MCF 10A (cell line): Measurements from ENCODE around the gene COL23A1. TPM values are rescaled to one million over a fixed set of nuclear protein-coding genes. Genes with fewer than 3 reads are reported as not detected.
A peak's percentile ranks its signal among the peaks of the same experiment; 100 is the strongest.

Experiments used
- BruUV-seq: library from RNA; stranded (reverse); fragments of 400-500 nt; replicated peaks from 2 replicates; lab custom pipeline; 2021; lab: Mats Ljungman, UMichigan
- CTCF ChIA-PET: fragments of 300-600 bp; sonication (Branson Sonifier 250); formaldehyde crosslinking; extraction: SDS; loops from one replicate; lab custom pipeline; 2021; ENCODE audit warnings: antibody characterized with exemption, inconsistent platforms; lab: Yijun Ruan, JAX
- POLR2A ChIA-PET: fragments of 300-600, 350-650 bp; sonication (Branson Sonifier 250); formaldehyde crosslinking; extraction: SDS; loops from one replicate; lab custom pipeline; 2020; ENCODE audit warnings: antibody characterized with exemption, inconsistent platforms; lab: Yijun Ruan, JAX
- DNase-seq: peaks from one replicate; pipeline ENCODE4 v3.0.0-alpha.2; 2018; ENCODE audit not compliant: unreplicated experiment
- H3K27ac Mint-ChIP-seq: one replicate; pipeline ENCODE4 v1.8.0; 2022; ENCODE audit warnings: mild to moderate bottlenecking, low read depth, mixed read lengths; ENCODE audit not compliant: unreplicated experiment
- H3K27me3 Mint-ChIP-seq: one replicate; pipeline ENCODE4 v1.8.0; 2022; ENCODE audit warnings: mixed read lengths; ENCODE audit not compliant: insufficient read depth, unreplicated experiment
- H3K36me3 Mint-ChIP-seq: one replicate; pipeline ENCODE4 v1.8.0; 2022; ENCODE audit warnings: mild to moderate bottlenecking, moderate library complexity, mixed read lengths; ENCODE audit not compliant: insufficient read depth, unreplicated experiment
- H3K4me1 Mint-ChIP-seq: one replicate; pipeline ENCODE4 v1.8.0; 2022; ENCODE audit warnings: mixed read lengths; ENCODE audit not compliant: insufficient read depth, unreplicated experiment
- H3K4me3 Mint-ChIP-seq: one replicate; pipeline ENCODE4 v1.8.0; 2022; ENCODE audit warnings: mild to moderate bottlenecking, moderate library complexity, mixed read lengths; ENCODE audit not compliant: unreplicated experiment
- H3K9me3 Mint-ChIP-seq: one replicate; pipeline ENCODE4 v1.8.0; 2022; ENCODE audit warnings: mixed read lengths; ENCODE audit not compliant: unreplicated experiment
- intact Hi-C: fragments of 100-400 bp; cut with micrococcal nuclease; formaldehyde crosslinking; loops from 2 replicates; pipeline ENCODE4 v1.14.1; 2022
- total RNA-seq: library from RNA; stranded (reverse); gene quantifications from 2 replicates; pipeline ENCODE4 v1.2.3, GENCODE V29; 2022
- TF ChIP-seq, protein P1 (sequence below): fragments of 200-600 bp; IDR thresholded peaks from one replicate; pipeline ENCODE4 v1.8.0; 2022; ENCODE audit warnings: antibody characterized with exemption, mild to moderate bottlenecking; ENCODE audit not compliant: unreplicated experiment

COL23A1 gene
- total RNA-seq, 1 experiment from 2014 or later = not detected

DNA sequence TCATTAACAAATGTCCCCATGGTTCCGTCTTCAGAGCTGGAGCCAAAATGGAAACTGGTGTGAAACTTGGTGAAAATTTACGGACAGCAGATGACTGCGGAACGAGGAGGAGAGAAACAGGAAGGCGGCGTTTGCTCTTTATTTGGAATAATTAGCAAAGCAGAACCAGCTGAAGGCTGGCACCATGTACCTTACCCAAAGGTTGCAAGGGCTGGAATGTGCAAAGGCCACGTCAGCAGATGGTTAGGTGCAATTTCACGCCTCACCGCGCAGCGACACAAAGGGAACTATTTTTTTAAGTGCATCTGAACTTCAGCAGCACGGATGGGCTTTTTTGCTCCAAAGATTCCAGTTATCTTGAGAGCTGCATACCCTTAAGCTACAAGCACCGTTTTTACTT, 127.4 kb downstream of the COL23A1 start:
- intact Hi-C loops = loop anchor here (5.0 kb wide), 1 partner anchor 374 kb away; no protein-coding TSS in a partner anchor
- DNase-seq = no peak
- no peak overlapping the region for H3K4me3 Mint-ChIP-seq
- no peaks in the 10 kb centered on the region for H3K9me3 Mint-ChIP-seq
- no peaks in the 10 kb centered on the region for H3K36me3 Mint-ChIP-seq
- TF ChIP-seq, protein P1, sequence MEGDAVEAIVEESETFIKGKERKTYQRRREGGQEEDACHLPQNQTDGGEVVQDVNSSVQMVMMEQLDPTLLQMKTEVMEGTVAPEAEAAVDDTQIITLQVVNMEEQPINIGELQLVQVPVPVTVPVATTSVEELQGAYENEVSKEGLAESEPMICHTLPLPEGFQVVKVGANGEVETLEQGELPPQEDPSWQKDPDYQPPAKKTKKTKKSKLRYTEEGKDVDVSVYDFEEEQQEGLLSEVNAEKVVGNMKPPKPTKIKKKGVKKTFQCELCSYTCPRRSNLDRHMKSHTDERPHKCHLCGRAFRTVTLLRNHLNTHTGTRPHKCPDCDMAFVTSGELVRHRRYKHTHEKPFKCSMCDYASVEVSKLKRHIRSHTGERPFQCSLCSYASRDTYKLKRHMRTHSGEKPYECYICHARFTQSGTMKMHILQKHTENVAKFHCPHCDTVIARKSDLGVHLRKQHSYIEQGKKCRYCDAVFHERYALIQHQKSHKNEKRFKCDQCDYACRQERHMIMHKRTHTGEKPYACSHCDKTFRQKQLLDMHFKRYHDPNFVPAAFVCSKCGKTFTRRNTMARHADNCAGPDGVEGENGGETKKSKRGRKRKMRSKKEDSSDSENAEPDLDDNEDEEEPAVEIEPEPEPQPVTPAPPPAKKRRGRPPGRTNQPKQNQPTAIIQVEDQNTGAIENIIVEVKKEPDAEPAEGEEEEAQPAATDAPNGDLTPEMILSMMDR = no peak
- no TSS peak for BruUV-seq
- H3K27me3 Mint-ChIP-seq = no peaks in the 10 kb centered on the region
- CTCF ChIA-PET = interaction anchor here (0.5 to 3.8 kb wide), 8 partner anchors 9 to 180 kb away, joined by 3 to 27 read pairs (median 4); no protein-coding TSS in a partner anchor
- no peak overlapping the region for H3K27ac Mint-ChIP-seq
- POLR2A ChIA-PET = interaction anchor here (0.6 kb wide), 1 partner anchor 63 kb away, joined by 3 read pairs; no protein-coding TSS in a partner anchor
- peaks cover 13% of the 10 kb centered on the region for H3K4me1 Mint-ChIP-seq

DNA sequence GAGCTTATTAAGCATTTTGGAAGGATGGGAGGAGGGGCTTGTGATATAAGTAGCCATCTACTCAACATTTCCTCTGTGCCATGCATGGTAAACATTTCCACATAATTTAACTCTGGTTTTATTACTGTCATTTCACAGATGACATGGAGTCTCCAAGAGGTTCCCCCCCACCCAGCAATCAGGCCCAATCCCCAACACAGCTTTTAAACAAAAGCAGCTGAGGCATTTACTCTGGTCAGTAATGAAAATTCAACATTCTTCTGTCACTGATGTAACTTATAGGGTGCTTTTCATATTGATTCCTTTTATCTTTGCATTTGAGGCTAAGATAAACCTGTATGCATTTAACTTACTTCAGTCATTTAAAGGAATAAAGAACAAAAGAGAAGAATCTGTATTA, 128.1 kb downstream of the COL23A1 start:
- ChIA-PET POLR2A (no interaction called here), CTCF (interaction anchor here (0.7 to 3.8 kb wide), 13 partner anchors 10 to 375 kb away, joined by 3 to 27 read pairs (median 5); no protein-coding TSS in a partner anchor)
- Mint-ChIP-seq H3K27me3 (no peaks in the 10 kb centered on the region), H3K27ac (no peak overlapping the region), H3K4me1 (peaks cover 6% of the 10 kb centered on the region), H3K4me3 (no peak overlapping the region), H3K36me3 (no peaks in the 10 kb centered on the region), H3K9me3 (no peaks in the 10 kb centered on the region)
- TF ChIP-seq, protein P1 = no peak
- DNase-seq = no peak
- intact Hi-C loops = loop anchor here (5.0 kb wide), 1 partner anchor 375 kb away; no protein-coding TSS in a partner anchor
- BruUV-seq = no TSS peak

DNA sequence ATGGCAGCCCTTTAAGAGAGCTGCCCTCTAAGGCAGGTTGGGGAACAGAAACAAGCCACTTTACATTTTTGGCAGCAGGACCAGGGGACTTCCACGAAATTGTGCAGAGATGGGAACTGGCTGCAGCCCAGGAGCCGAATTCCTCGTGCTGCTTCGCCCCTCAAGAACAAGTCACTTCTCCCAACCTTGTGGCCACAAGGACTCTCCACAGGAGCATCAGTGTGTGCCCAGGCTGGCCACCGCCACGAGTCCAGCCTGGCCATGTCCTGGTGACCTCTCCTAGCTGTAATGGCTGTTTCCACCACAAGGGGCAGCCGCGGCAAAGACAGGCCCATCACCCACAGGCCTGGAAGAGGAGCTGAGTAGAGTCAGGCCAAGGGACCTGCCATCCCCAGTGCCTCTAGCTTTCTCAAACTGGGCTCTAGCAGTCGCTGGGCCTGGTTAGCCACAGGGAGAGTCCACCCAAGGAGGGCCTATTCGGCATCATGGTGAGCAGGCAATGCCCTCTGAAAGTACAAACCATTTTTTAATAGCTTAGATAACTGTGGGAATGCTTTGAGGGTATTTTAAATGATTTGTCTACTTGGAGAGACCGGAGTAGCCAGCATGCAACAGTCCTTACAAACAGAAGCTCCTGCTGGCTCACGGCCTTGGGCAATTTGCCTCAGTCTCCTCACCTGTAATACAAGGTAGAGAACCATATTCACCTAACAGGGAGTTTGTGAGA, 129.0 kb downstream of the COL23A1 start:
- H3K36me3 Mint-ChIP-seq = no peaks in the 10 kb centered on the region
- H3K4me3 Mint-ChIP-seq = no peak overlapping the region
- no peak overlapping the region for H3K27ac Mint-ChIP-seq
- TF ChIP-seq, protein P1 = peak; percentile 95
- H3K27me3 Mint-ChIP-seq = no peaks in the 10 kb centered on the region
- BruUV-seq = no TSS peak
- peaks cover 5% of the 10 kb centered on the region for H3K4me1 Mint-ChIP-seq
- CTCF ChIA-PET = interaction anchor here (0.5 to 3.8 kb wide), 30 partner anchors 9 to 378 kb away, joined by 3 to 27 read pairs (median 3); no protein-coding TSS in a partner anchor
- H3K9me3 Mint-ChIP-seq = no peaks in the 10 kb centered on the region
- intact Hi-C loops = loop anchor here (5.0 kb wide), 1 partner anchor 376 kb away; no protein-coding TSS in a partner anchor
- DNase-seq = peak; percentile 77
- POLR2A ChIA-PET = interaction anchor here (0.8 kb wide), 1 partner anchor 65 kb away, joined by 3 read pairs; no protein-coding TSS in a partner anchor

DNA sequence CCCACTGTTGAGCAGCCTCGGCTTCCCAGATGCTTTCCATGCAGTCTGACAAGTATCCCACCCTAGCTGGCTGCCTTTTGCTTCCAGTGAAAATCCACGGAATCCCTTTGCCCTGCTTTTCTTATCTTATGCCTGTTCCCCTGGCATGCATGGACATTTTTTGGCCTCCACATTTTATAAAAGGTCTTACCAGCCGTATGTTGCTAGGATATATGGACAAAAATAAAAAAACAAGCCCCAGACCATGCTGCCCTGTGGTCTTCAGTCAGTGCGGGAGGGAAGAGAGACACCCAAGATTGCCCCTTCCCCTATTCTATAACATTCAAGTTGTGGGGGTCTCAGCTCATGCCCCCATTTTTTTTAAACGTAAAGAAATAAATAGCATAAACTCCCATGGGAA, 129.6 kb downstream of the COL23A1 start:
- intact Hi-C loops = loop anchor here (5.0 kb wide), 1 partner anchor 377 kb away; no protein-coding TSS in a partner anchor
- H3K4me1 Mint-ChIP-seq = peaks cover 5% of the 10 kb centered on the region
- ChIA-PET POLR2A (no interaction called here), CTCF (interaction anchor here (0.6 to 3.8 kb wide), 22 partner anchors 8 to 284 kb away, joined by 3 to 27 read pairs (median 4); no protein-coding TSS in a partner anchor)
- no peak overlapping the region for H3K4me3 Mint-ChIP-seq
- DNase-seq = no peak
- no peaks in the 10 kb centered on the region for H3K27me3 Mint-ChIP-seq
- no peak overlapping the region for H3K27ac Mint-ChIP-seq
- H3K9me3 Mint-ChIP-seq = no peaks in the 10 kb centered on the region
- TF ChIP-seq, protein P1 = no peak
- no TSS peak for BruUV-seq
- no peaks in the 10 kb centered on the region for H3K36me3 Mint-ChIP-seq
